Liver (tissue), 3 donors: ENCODE data around the gene CACNA1H.
"Not testable (repeated sequence)": the region's sequence is repeated elsewhere in the genome, so short reads cannot be mapped to it uniquely, and the experiment has no call there.

Source experiments
- CTCF ChIP-seq: fragments of 150-350 bp; IDR thresholded peaks from 2 replicates; pipeline ENCODE4 v1.5.1; 2017; ENCODE audit warnings: improper control_type of control experiment, low read depth, low read length; ENCODE audit not compliant: missing input control
- TAF1 ChIP-seq: conservative IDR thresholded peaks from 2 replicates; pipeline ENCODE4 v1.6.1; 2016; ENCODE audit warnings: antibody characterized with exemption, mild to moderate bottlenecking
- donor health status: healthy.
- donor health status: healthy.

- TF ChIP-seq CTCF, TAF1: not testable (repeated sequence)
Observed at GRCh38 chr16:1243907-1244850, 91.3 kb downstream of the CACNA1H start.
